ENCODE measurements around the gene CHTF8.

GRCh38 chr16:69113216-69113615, 19.2 kb downstream of the CHTF8 start:
- no peak for TF ChIP-seq CTCF (IDR thresholded peaks at IDR 0.05; ENCODE audit: low read depth, low read length)
- TF ChIP-seq EZH2phosphoT487 (IDR thresholded peaks at IDR 0.05; ENCODE audit: low read depth): no peak
